GM19043 (cell line): Measurements from ENCODE around the gene TRPC3.
A peak's percentile ranks its signal among the peaks of the same experiment; 100 is the strongest.

ENCODE experiments used
- ATAC-seq: cut with Tn5 transposase; IDR thresholded peaks from one replicate; pipeline ENCODE4 v1.9.1; 2021; ENCODE audit warnings: low read depth; ENCODE audit not compliant: unreplicated experiment

Gene TRPC3

DNA sequence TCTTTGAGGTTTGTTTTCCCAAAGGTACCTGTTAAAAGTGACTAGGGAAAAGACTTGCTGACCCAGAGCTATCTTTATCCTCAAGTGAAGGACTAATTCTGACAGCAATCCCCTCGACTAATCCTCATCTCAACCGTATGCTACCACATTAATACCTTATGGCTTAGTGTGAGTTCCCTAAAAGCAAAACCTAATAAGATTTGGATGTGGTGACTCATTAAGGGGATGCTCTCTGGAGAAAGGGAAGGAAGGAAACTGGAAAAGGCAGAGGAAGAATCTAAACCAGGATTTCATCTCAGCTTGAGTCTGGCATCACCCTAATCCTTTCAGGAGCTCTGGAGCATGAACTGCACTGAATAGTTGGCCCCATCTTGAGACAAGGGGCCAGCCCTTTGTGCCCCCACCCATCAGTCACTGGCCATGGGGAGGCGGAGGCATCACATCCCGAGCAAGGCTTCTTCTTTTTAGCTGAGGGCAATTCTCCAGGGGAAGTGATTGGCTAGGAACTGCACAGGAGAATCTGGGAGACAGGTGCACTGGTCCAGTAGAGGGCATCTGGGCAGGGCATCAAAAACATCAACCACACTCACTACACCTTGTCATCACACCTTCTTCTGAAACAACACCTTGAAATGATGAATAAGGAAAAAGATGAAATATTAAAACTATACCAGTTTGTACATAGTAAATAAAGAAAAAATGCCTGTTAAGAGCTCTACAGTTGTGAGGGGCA, 74.7 kb downstream of the TRPC3 start:
- ATAC-seq: no peak

DNA sequence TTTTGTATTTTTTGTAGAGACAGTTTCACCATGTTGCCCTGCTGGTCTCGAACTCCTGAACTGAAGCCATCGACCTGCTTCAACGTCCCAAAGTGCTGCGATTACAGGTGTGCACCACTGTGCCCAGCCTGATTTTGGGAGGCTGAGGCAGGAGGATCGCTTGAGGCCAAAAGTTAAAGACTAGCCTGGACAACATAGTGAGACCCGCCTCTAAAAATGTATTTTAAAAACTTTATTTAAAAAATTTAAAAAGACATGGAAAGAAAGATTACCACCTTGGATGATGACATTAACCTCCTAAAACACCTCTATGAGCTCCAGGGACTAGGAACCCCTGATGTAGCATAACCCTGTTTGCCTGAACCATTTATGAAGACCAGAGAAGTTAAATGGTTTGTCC, 75.8 kb downstream of the TRPC3 start:
- no peak for ATAC-seq

DNA sequence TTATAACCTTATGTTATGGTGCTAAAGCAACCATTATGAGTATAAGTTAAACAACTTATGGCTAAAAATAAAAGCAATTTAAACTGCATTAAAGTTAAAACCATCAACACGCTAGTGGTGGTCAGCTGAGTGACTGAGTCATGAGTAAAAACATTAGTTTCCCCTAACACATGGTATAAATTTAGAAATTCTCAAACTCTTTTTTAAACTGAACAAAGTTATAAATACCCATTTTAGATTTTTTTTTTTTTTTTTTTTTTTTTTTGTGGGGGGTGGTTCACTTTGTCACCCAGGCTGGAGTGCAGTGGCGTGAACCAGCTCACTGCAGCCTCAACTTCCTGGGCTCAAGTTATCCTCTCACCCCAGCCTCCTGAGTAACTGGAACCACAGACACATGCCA, 76.2 kb downstream of the TRPC3 start:
- no peak for ATAC-seq

DNA sequence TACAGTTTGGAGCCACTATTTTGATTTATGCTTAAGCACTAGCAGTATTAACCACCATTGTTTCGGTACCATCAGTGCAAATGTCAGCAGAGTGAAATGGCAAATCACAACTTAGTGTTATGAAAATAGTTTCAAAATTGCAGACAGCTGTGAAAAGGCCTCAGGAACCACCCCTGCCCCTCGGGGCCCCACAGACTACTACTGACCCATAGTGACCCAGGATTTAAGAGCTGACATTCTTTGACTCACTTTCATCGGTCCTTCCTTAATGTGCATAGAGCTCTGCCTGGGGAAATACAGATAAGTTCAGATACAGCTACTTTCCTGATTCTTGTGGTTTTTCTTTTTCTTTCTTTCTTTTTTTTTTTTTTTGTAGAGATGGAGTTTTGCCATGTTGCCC, 78.3 kb downstream of the TRPC3 start:
- no peak for ATAC-seq

DNA sequence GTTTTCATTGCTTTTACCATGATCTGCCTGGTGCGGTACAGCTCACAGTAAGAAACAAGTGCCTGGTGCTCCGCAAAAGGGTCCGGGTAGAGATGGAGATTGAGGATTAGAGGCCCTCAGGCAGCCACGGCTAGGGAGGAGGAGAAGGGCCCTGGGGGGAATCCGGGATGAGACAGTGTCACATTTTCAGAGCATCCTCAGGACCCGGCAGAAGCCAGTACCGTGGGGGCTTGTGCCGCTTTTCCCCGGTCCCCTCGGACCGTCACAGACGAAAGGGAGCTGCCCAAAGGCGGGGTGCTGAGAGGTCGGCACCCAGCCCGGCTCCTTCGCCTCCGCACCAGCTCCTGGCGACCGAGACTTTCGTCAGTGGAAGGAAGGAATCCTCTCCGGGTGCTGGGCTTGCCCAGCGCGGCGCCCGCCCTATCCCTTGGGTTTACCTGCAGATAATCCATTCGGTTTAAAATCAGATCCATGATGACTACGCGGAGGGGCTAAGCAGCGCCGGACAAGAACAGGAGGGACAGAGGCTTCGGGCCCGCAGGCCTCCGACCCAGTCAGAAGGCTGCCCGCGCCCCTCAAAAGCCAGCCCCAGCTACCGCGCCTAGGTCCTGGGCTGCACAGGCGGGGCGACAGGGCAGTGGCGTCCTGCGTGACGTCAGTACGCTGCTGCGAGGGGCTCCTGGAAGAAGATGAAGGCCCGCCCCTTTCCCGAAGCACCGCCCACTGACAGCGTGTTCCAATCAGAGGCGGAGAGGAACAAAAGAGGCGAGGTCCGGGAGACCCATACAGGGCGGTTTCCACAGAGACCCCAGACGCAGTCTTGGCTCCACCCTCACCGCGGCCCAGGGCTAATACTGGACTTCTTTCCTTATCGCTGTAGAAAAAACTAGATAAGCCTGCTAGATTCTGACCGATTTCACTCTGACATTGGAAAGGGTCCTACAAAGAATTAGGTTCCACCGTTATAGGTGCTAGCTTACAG, 81.7 kb downstream of the TRPC3 start, which contains the start of gene BBS7:
Gene BBS7 (minus strand): TSS at position 634 of the 982 bp plus-strand sequence. CDS start 161 bp downstream, at position 473.
- peak; percentile 99 for ATAC-seq

DNA sequence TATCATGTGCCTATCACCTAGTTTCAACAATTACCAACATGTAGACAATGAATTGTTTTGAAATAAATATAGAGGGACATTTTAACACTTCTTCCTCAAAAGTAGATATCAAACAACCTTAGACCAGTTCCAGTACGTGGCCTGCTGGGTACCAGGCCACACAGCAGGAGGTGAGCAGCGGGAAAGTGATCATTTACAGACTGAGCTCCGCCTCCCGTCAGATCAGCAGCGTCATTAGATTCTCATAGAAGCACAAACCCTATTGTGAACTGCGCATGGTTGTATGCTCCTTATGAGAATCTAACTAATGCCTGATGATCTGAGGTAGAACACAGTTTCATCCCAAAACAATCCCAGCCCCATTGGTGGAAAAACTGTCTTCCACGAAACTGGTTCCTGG, 88.1 kb downstream of the TRPC3 start:
- no peak for ATAC-seq

DNA sequence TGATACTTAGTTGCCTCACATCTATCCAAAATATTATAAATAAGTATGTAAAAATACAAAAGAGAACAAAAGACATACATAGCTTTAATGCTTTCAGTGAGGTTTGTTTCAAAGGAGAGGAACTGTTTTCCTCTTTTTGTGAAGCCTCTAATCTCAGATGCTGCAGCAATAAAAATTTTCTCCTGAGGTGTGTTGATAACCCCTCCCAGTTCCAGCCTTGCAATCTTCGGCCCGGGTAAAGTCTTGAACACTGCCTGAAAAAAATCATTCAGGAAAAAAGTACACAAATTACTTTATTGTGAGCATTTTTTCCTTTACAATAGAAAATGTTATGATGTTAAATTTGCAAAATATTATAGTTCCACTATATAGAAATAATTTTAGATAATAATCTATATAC, 90.4 kb downstream of the TRPC3 start:
- no peak for ATAC-seq

DNA sequence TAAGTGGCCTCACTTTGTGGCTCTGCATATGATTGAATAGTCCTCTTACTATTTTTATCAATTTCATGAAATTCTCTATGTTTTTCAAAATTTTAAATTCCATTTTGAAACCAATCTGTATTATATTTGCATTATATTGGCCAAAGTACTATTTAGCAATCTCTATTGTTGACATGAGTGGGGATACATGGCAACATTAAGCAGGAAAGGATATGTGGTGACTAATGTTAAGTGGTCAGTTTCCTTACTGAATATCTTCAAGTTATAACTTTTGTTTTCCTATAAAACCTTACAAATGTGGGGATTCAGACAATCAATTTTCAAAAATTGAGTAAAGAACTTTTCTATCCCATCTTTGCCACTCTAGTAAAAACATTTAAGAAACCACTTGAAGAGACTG, 91.7 kb downstream of the TRPC3 start:
- ATAC-seq: no peak

DNA sequence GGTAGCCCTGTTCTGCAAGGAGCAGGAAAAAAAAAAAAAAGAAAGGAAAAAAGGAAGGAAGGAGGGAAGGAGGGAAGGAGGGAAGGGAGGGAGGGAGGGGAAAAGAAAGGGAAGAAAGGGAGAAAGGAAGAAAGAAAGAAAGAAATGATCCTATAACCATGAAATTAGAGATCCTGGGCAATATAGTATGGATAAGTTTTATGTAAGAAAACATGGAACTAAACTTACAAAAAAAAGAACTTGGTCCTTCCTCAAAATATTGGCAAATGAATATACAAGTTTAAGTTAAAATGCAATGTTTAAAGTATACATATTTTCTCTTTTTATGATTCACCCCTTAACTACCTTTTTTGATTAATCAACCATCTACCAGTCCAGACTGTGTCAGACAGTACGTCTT, 100.5 kb downstream of the TRPC3 start:
- ATAC-seq: no peak

DNA sequence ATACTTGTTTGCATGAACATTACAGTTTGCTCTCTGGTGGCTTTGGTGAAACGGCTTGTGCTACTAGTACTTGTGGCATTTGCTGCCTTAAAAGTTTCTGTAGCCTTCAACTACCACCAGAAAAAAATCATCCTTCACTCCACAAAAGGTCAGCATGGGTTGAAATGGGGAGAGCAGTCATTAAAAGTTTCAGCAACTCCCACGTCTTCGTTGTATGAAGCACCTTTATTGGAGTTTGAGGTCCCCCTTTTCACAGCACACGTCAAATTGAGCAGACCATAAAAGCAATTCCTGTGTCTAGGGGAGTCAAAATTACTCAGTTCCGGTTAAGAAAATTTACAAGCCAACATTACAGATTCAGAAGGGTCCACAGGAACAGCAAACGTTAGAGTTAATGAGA, 105.2 kb downstream of the TRPC3 start:
- ATAC-seq: no peak

DNA sequence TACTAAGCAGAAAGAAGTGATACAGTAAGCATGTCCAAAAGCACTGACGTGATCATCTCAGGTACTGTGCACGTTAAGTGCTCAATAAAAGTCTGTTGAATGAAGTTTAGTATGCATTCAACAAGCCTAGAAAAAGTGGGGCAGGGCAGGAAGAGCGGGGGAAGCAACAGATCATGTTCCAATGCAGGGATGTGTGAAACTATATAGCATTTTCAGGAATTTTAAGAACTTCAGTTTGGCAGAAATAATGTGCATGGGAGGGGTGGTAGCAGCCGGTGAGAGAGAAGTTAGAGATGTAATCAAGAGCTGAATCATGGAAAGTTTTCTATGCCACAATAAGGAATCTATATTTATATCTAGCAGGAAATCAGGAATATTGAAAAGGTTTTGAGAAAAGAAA, 109.0 kb downstream of the TRPC3 start:
- no peak for ATAC-seq

DNA sequence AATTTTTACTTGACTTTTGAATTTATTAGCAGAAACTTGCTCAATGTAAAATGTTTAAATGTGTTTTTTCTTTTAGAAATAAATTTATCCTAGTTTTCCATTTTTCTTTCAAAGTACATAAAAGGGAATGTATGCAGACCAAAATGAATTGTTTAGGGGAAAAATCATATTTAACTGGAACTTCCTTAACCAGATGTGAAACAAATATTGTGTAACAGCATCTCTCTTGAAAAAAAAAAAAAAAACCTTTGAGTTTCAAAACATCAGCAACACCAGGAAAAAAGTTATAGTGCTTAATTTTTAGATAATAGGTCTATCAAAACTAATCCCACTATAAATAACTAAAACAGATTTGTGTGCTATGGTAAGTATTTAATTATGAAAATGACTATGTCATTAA, 113.7 kb downstream of the TRPC3 start:
- no peak for ATAC-seq

DNA sequence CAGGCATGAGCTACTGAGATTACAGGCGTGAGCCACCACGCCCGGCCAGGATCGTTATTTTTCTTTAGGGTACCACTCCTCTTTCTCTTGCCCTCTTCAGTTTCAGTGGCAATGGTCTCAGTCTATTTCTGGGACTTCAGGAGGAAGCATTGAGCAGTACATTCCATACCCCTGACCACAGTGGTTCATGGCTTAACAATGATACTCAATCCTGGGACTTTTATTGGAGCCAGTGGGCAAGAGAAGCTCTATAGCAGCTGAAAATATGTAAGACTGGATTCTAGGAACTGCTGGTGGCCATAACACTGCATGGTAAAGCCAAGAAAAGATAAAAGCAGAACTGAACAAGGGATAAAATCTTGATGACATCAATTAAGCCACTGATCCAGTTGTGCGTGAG, 122.3 kb downstream of the TRPC3 start:
- ATAC-seq: no peak
